Osteoblast (primary cell): ENCODE results near the gene MGA. TPM values are rescaled to one million over a fixed set of nuclear protein-coding genes. Genes with fewer than 3 reads are reported as not detected.

Source experiments
- DNase-seq: peaks from one replicate; pipeline ENCODE4 v3.0.0; 2011; ENCODE audit warnings: low spot score, mixed read lengths; ENCODE audit not compliant: insufficient read length; ENCODE audit errors: missing footprints
- H2AFZ ChIP-seq: 2 replicates; pipeline ENCODE4 v1.6.0; 2011; ENCODE audit warnings: mild to moderate bottlenecking, low read length
- H3K27ac ChIP-seq: 2 replicates; pipeline ENCODE4 v1.5.1; 2011; ENCODE audit warnings: mild to moderate bottlenecking, low read depth, low read length, moderate library complexity
- H3K27me3 ChIP-seq: 2 replicates; pipeline ENCODE4 v1.6.0; 2012; ENCODE audit warnings: mild to moderate bottlenecking, control low read depth, inconsistent platforms, low read length, moderate library complexity; ENCODE audit not compliant: insufficient read depth
- H3K36me3 ChIP-seq: 2 replicates; pipeline ENCODE4 v1.5.1; 2011; ENCODE audit warnings: mild to moderate bottlenecking, low read length, control low read depth, moderate library complexity; ENCODE audit not compliant: insufficient read depth
- H3K4me1 ChIP-seq: 2 replicates; pipeline ENCODE4 v1.5.1; 2011; ENCODE audit warnings: mild to moderate bottlenecking, low read length, control low read depth, moderate library complexity; ENCODE audit not compliant: insufficient read depth
- H3K4me2 ChIP-seq: 2 replicates; pipeline ENCODE4 v1.6.0; 2011; ENCODE audit warnings: mild to moderate bottlenecking, low read length; ENCODE audit not compliant: insufficient read depth
- H3K4me3 ChIP-seq: fragments of 200-600 bp; sonication (generic); 3 replicates; pipeline ENCODE4 v1.5.1; 2012; ENCODE audit warnings: mild to moderate bottlenecking, low read length, inconsistent platforms; ENCODE audit not compliant: insufficient read depth
- H3K79me2 ChIP-seq: 2 replicates; pipeline ENCODE4 v1.6.0; 2012; ENCODE audit warnings: mild to moderate bottlenecking, low read length, control low read depth, inconsistent platforms; ENCODE audit not compliant: insufficient read depth
- H3K9me3 ChIP-seq: 2 replicates; pipeline ENCODE4 v1.5.1; 2011; ENCODE audit warnings: low read depth, low read length, control low read depth
- H4K20me1 ChIP-seq: 2 replicates; pipeline ENCODE4 v1.6.0; 2012; ENCODE audit warnings: mild to moderate bottlenecking, low read length, control low read depth; ENCODE audit not compliant: insufficient read depth
- total RNA-seq: library from RNA; depleted of rRNA; stranded (reverse); fragments of >200 nt; gene quantifications from 2 replicates; pipeline ENCODE4 v1.2.3, GENCODE V29; 2012
- TF ChIP-seq, protein P1 (sequence below): IDR thresholded peaks from 2 replicates; pipeline ENCODE4 v1.5.1; 2011; ENCODE audit warnings: mild to moderate bottlenecking, low read depth, low read length, moderate library complexity; ENCODE audit errors: extremely low read depth

Gene MGA
- total RNA-seq, 1 donor = 40.2 TPM

DNA sequence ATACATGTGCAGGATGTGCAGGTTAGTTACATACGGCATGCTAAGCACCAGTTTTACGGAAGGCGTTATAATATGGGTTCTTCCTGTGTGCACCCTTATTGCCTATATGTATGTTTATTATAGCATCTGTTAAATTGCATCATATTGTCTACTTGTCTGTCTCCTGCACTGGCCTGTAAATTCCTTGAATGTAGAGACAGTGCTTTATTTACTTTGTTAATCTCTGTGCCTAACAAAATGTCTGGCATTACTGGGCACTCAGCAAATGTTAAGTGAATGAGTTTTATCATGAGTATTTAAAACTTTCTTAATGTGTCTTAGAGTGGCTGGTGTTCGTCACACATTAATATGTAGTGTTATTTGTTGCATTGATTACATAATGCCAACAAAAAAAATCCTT, 23.8 kb downstream of the MGA start:
- no peaks in the 10 kb centered on the region for H3K36me3 ChIP-seq
- H4K20me1 ChIP-seq = peaks cover 43% of the 10 kb centered on the region

DNA sequence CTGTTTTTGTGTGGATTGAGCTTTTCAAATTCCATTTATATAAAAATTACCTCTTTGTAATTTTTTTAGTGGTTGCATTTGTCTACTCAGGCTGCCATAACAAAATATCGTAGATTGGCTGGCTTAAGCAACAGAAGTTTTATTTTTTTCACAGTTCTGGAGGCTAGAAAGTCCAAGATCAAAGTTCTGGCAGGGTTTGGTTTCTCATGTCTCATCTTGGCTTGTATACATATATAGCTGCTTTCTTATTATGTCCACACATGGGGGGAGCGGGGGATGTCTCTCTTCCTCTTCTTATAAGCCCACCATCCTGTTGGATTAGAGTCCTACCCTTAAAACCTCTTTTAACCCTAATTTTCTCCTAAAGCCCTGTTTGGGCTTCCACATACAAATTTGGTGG, 28.5 kb downstream of the MGA start:
- Histone ChIP-seq H3K4me2 (no peak overlapping the region), H3K79me2 (peaks cover 96% of the 10 kb centered on the region), H3K4me3 (no peak overlapping the region), H3K36me3 (no peaks in the 10 kb centered on the region), H3K27me3 (no peaks in the 10 kb centered on the region), H3K27ac (no peak overlapping the region), H4K20me1 (peaks cover 56% of the 10 kb centered on the region), H3K4me1 (no peaks in the 10 kb centered on the region), H3K9me3 (no peaks in the 10 kb centered on the region), H2AFZ (no peak overlapping the region)
- TF ChIP-seq, protein P1, sequence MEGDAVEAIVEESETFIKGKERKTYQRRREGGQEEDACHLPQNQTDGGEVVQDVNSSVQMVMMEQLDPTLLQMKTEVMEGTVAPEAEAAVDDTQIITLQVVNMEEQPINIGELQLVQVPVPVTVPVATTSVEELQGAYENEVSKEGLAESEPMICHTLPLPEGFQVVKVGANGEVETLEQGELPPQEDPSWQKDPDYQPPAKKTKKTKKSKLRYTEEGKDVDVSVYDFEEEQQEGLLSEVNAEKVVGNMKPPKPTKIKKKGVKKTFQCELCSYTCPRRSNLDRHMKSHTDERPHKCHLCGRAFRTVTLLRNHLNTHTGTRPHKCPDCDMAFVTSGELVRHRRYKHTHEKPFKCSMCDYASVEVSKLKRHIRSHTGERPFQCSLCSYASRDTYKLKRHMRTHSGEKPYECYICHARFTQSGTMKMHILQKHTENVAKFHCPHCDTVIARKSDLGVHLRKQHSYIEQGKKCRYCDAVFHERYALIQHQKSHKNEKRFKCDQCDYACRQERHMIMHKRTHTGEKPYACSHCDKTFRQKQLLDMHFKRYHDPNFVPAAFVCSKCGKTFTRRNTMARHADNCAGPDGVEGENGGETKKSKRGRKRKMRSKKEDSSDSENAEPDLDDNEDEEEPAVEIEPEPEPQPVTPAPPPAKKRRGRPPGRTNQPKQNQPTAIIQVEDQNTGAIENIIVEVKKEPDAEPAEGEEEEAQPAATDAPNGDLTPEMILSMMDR = no peak
- no peak for DNase-seq

More for the DNA sequence above, 23.8 kb downstream of the MGA start:
- Histone ChIP-seq H3K27ac (no peak overlapping the region), H3K4me3 (no peak overlapping the region), H3K4me1 (no peaks in the 10 kb centered on the region), H3K27me3 (no peaks in the 10 kb centered on the region), H2AFZ (no peak overlapping the region), H3K79me2 (peaks cover 96% of the 10 kb centered on the region), H3K9me3 (no peaks in the 10 kb centered on the region), H3K4me2 (no peak overlapping the region)
- TF ChIP-seq, protein P1 = no peak
- DNase-seq = no peak

DNA sequence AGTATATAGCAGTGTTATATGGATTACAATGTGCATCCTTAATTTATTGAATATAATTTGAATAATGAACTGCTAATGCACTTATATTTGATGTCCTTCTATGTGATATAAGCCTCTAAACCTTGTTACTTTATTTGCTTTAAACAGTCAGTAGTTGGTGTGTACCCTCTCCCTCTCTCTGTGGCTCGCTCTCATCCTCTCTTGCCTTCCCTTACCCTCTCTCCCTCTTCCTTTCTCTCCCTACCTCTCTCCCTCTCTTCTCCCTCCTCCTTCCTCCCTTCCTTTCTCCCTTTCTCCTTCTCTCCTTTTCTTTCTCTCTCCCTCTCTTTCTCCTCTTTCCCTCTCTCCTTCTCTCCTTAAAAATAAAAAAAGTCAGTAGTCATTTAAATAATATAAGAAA, 28.9 kb downstream of the MGA start:
- DNase-seq = no peak
- H4K20me1 ChIP-seq = peaks cover 53% of the 10 kb centered on the region
- H3K27ac ChIP-seq = no peak overlapping the region
- H3K27me3 ChIP-seq = no peaks in the 10 kb centered on the region
- H3K4me2 ChIP-seq = no peak overlapping the region
- H2AFZ ChIP-seq = no peak overlapping the region
- H3K4me3 ChIP-seq = no peak overlapping the region
- H3K79me2 ChIP-seq = peaks cover 96% of the 10 kb centered on the region
- H3K36me3 ChIP-seq = no peaks in the 10 kb centered on the region
- TF ChIP-seq, protein P1 = no peak
- no peaks in the 10 kb centered on the region for H3K4me1 ChIP-seq
- H3K9me3 ChIP-seq = no peaks in the 10 kb centered on the region

DNA sequence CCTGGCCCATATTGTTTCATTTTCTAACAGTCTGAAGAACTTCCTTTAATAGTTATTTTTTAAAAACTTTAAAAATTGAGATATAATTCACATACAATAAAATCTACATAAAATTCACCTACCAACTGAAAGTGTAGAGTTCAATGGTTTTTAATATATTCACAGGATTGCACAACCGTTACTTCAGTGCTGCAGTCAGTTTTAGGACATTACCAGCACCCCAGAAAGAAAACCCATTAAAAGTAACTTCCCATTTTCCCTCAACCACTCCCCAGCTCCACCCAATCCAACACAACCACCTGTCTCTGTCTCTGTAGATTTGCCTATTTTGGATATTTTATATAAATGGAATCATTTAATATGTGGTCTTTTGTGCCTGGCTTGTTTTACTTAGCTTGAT, 29.6 kb downstream of the MGA start:
- no peaks in the 10 kb centered on the region for H3K27me3 ChIP-seq
- no peak for DNase-seq
- H3K79me2 ChIP-seq = peaks cover 94% of the 10 kb centered on the region
- no peak overlapping the region for H3K4me2 ChIP-seq
- H3K4me1 ChIP-seq = no peaks in the 10 kb centered on the region
- H3K9me3 ChIP-seq = no peaks in the 10 kb centered on the region
- H4K20me1 ChIP-seq = peaks cover 50% of the 10 kb centered on the region
- no peaks in the 10 kb centered on the region for H3K36me3 ChIP-seq
- no peak overlapping the region for H2AFZ ChIP-seq
- no peak overlapping the region for H3K27ac ChIP-seq
- TF ChIP-seq, protein P1 = no peak
- H3K4me3 ChIP-seq = no peak overlapping the region
